Osteoblast (primary cell): Measurements from ENCODE around the gene PPIE. TPM values are rescaled to one million over a fixed set of nuclear protein-coding genes. Genes with fewer than 3 reads are reported as not detected.

Experiments
- DNase-seq: peaks from one replicate; pipeline ENCODE4 v3.0.0; 2011; ENCODE audit warnings: low spot score, mixed read lengths; ENCODE audit not compliant: insufficient read length; ENCODE audit errors: missing footprints
- H2AFZ ChIP-seq: 2 replicates; pipeline ENCODE4 v1.6.0; 2011; ENCODE audit warnings: mild to moderate bottlenecking, low read length
- H3K27ac ChIP-seq: 2 replicates; pipeline ENCODE4 v1.5.1; 2011; ENCODE audit warnings: mild to moderate bottlenecking, low read depth, low read length, moderate library complexity
- H3K27me3 ChIP-seq: 2 replicates; pipeline ENCODE4 v1.6.0; 2012; ENCODE audit warnings: mild to moderate bottlenecking, control low read depth, inconsistent platforms, low read length, moderate library complexity; ENCODE audit not compliant: insufficient read depth
- H3K36me3 ChIP-seq: 2 replicates; pipeline ENCODE4 v1.5.1; 2011; ENCODE audit warnings: mild to moderate bottlenecking, low read length, control low read depth, moderate library complexity; ENCODE audit not compliant: insufficient read depth
- H3K4me1 ChIP-seq: 2 replicates; pipeline ENCODE4 v1.5.1; 2011; ENCODE audit warnings: mild to moderate bottlenecking, low read length, control low read depth, moderate library complexity; ENCODE audit not compliant: insufficient read depth
- H3K4me2 ChIP-seq: 2 replicates; pipeline ENCODE4 v1.6.0; 2011; ENCODE audit warnings: mild to moderate bottlenecking, low read length; ENCODE audit not compliant: insufficient read depth
- H3K4me3 ChIP-seq: fragments of 200-600 bp; sonication (generic); 3 replicates; pipeline ENCODE4 v1.5.1; 2012; ENCODE audit warnings: mild to moderate bottlenecking, low read length, inconsistent platforms; ENCODE audit not compliant: insufficient read depth
- H3K79me2 ChIP-seq: 2 replicates; pipeline ENCODE4 v1.6.0; 2012; ENCODE audit warnings: mild to moderate bottlenecking, low read length, control low read depth, inconsistent platforms; ENCODE audit not compliant: insufficient read depth
- H3K9me3 ChIP-seq: 2 replicates; pipeline ENCODE4 v1.5.1; 2011; ENCODE audit warnings: low read depth, low read length, control low read depth
- H4K20me1 ChIP-seq: 2 replicates; pipeline ENCODE4 v1.6.0; 2012; ENCODE audit warnings: mild to moderate bottlenecking, low read length, control low read depth; ENCODE audit not compliant: insufficient read depth
- total RNA-seq: library from RNA; depleted of rRNA; stranded (reverse); fragments of >200 nt; gene quantifications from 2 replicates; pipeline ENCODE4 v1.2.3, GENCODE V29; 2012
- TF ChIP-seq, protein P1 (sequence below): IDR thresholded peaks from 2 replicates; pipeline ENCODE4 v1.5.1; 2011; ENCODE audit warnings: mild to moderate bottlenecking, low read depth, low read length, moderate library complexity; ENCODE audit errors: extremely low read depth

PPIE gene
- total RNA-seq, 1 donor: 26.4 TPM

DNA sequence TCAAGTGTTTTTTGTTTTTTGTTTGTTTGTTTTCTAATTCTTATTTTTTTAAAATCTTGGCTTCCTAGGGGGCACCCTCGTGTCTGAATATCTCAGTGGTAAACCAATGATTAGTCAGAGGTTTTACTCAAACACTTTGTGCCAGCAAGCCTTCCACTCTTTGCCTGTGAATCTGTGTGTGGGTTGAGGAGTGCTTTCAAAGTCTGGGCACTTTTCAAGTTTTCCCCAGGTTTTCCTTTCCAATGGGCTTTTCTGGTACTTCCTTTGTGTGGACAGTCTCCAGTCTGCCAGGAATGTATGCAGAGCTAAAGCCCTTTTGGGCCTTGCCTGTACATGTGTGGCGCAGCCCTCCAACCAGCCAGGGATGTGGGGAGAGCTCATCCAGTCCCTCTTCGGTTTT is 9.7 kb upstream of the PPIE start:
- Histone ChIP-seq H3K4me2 (peak overlapping the region; percentile 32), H3K79me2 (no peaks in the 10 kb centered on the region), H3K36me3 (no peaks in the 10 kb centered on the region), H3K9me3 (no peaks in the 10 kb centered on the region), H3K4me3 (no peak overlapping the region), H2AFZ (peak overlapping the region; percentile 67), H3K4me1 (peaks cover 11% of the 10 kb centered on the region), H3K27me3 (peaks cover 45% of the 10 kb centered on the region), H3K27ac (no peak overlapping the region), H4K20me1 (no peaks in the 10 kb centered on the region)
- DNase-seq: no peak
- TF ChIP-seq, protein P1, sequence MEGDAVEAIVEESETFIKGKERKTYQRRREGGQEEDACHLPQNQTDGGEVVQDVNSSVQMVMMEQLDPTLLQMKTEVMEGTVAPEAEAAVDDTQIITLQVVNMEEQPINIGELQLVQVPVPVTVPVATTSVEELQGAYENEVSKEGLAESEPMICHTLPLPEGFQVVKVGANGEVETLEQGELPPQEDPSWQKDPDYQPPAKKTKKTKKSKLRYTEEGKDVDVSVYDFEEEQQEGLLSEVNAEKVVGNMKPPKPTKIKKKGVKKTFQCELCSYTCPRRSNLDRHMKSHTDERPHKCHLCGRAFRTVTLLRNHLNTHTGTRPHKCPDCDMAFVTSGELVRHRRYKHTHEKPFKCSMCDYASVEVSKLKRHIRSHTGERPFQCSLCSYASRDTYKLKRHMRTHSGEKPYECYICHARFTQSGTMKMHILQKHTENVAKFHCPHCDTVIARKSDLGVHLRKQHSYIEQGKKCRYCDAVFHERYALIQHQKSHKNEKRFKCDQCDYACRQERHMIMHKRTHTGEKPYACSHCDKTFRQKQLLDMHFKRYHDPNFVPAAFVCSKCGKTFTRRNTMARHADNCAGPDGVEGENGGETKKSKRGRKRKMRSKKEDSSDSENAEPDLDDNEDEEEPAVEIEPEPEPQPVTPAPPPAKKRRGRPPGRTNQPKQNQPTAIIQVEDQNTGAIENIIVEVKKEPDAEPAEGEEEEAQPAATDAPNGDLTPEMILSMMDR: no peak

DNA sequence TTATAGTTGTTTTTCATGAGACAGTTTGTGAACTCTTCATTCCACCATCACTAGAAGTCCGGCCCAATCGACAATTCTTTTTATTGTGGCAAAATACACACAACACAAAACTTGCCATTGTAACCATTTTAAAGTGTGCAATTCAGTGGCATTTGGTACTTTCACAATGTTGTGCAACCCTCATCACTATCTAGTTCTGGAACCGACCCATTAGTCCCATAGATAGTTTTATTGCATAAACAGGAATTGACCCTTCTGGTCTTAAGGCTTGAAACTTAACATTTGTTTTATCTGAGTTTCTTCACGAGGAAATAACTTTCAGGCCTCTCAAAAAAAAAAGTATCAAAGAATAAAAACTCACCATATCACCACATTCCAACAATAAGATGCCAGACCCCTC is 8.8 kb upstream of the PPIE start:
- Histone ChIP-seq H3K27me3 (peaks cover 43% of the 10 kb centered on the region), H3K4me2 (no peak overlapping the region)

DNA sequence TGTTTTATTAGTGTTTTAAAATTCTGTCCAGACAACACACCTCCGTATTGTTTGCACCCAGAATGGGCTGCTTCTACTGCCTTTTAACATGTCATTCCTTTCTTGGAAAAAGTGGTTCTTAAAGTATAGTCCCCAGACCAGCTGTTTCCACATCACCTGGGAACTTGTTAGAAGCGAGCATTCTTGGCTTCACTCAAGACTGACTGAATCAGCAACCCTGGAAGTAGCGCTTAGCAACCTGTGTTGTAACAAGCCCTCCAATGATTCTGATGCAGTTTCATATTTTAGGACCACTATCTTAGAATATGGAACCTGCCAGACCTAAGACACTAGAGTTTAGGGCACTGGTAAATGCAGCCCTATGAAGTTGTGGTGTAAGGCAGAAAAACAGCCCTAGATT is 6.0 kb upstream of the PPIE start:
- H2AFZ ChIP-seq: no peak overlapping the region
- H3K4me3 ChIP-seq: no peak overlapping the region
- TF ChIP-seq, protein P1: no peak
- no peaks in the 10 kb centered on the region for H3K79me2 ChIP-seq
- H4K20me1 ChIP-seq: no peaks in the 10 kb centered on the region
- no peak overlapping the region for H3K27ac ChIP-seq
- H3K4me1 ChIP-seq: peaks cover 21% of the 10 kb centered on the region
- H3K27me3 ChIP-seq: peaks cover 21% of the 10 kb centered on the region
- H3K9me3 ChIP-seq: no peaks in the 10 kb centered on the region
- no peaks in the 10 kb centered on the region for H3K36me3 ChIP-seq
- H3K4me2 ChIP-seq: no peak overlapping the region
- DNase-seq: no peak

More for the DNA sequence above, 8.8 kb upstream of the PPIE start:
- TF ChIP-seq, protein P1: no peak
- no peak for DNase-seq
- no peaks in the 10 kb centered on the region for H3K9me3 ChIP-seq
- no peak overlapping the region for H2AFZ ChIP-seq
- no peaks in the 10 kb centered on the region for H3K79me2 ChIP-seq
- peaks cover 11% of the 10 kb centered on the region for H3K4me1 ChIP-seq
- H3K27ac ChIP-seq: no peak overlapping the region
- H3K36me3 ChIP-seq: no peaks in the 10 kb centered on the region
- no peak overlapping the region for H3K4me3 ChIP-seq
- H4K20me1 ChIP-seq: no peaks in the 10 kb centered on the region

DNA sequence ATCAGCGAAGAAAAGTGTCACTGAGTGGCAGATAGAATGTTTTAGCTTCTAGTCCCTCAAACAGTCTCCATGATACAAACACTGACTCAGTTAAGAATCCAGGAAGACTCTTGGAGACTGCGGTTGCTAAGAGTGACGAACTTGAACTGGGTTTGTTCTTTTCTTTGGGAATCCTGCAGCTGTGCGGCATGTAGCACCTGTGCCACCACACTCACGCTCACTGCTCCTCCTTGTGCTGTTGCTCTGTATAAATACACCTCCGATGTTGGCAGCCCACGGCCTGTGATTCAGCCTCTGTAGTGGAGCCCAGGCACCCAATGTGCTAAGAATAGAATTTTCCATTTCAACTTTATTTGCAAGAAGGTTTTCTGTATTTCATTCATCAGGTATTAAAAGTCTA is 5.5 kb upstream of the PPIE start:
- DNase-seq: no peak
- H4K20me1 ChIP-seq: no peaks in the 10 kb centered on the region
- H3K27ac ChIP-seq: no peak overlapping the region
- H3K79me2 ChIP-seq: no peaks in the 10 kb centered on the region
- H3K4me3 ChIP-seq: no peak overlapping the region
- no peaks in the 10 kb centered on the region for H3K9me3 ChIP-seq
- peaks cover 17% of the 10 kb centered on the region for H3K27me3 ChIP-seq
- H3K4me2 ChIP-seq: no peak overlapping the region
- H3K36me3 ChIP-seq: no peaks in the 10 kb centered on the region
- TF ChIP-seq, protein P1: no peak
- H3K4me1 ChIP-seq: peaks cover 25% of the 10 kb centered on the region
- no peak overlapping the region for H2AFZ ChIP-seq
